ENCODE results near the gene DHRS12. TPM values are rescaled to one million over a fixed set of nuclear protein-coding genes. Genes with fewer than 3 reads are reported as not detected.

Gene DHRS12
- total RNA-seq, 3 donors from 2014 or later (not counting 1 experiment from before 2014, with no cell fraction given) = 7.0 to 11.7 (median 10.4) TPM

- no peak overlapping the region for H3K4me3 Mint-ChIP-seq
- H3K27ac ChIP-seq (ENCODE audit: low read length) = no peak overlapping the region
- TF ChIP-seq, protein P1, sequence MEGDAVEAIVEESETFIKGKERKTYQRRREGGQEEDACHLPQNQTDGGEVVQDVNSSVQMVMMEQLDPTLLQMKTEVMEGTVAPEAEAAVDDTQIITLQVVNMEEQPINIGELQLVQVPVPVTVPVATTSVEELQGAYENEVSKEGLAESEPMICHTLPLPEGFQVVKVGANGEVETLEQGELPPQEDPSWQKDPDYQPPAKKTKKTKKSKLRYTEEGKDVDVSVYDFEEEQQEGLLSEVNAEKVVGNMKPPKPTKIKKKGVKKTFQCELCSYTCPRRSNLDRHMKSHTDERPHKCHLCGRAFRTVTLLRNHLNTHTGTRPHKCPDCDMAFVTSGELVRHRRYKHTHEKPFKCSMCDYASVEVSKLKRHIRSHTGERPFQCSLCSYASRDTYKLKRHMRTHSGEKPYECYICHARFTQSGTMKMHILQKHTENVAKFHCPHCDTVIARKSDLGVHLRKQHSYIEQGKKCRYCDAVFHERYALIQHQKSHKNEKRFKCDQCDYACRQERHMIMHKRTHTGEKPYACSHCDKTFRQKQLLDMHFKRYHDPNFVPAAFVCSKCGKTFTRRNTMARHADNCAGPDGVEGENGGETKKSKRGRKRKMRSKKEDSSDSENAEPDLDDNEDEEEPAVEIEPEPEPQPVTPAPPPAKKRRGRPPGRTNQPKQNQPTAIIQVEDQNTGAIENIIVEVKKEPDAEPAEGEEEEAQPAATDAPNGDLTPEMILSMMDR (IDR thresholded peaks at IDR 0.05) = no peak
Measured at GRCh38 chr13:51805925-51806324, 2.0 kb upstream of the DHRS12 start.

DNA sequence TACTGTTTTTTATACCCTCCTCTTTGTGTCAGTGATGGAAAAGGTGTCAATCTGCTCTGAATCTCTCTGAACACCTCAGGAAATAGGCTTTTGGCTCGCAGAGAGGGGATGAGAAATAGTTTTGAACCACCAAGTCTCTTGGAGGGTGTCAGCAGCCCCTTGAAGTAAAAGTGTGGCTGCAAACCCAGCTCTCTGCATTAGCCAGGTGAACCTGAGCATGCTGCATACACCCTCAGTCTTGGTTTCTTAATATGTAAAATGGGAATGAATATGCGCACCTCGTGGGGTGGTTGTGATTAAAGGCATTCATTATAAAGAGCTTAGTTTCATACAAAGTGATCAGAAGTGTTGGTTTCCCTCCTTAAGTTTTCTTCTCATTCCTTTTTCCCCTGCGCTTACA is 1.4 kb upstream of the DHRS12 start:
- Mint-ChIP-seq H3K4me1 (peaks cover 34 to 35% of the 10 kb centered on the region in 2 donors), H3K4me3 (peak overlapping the region; percentile 90), H3K27ac (peak overlapping the region; percentile 91 to 99), H3K9me3 (no peaks in the 10 kb centered on the region), H3K27me3 (ENCODE audit: low read depth in 2 of 2) (peaks cover 0 to 4% of the 10 kb centered on the region in 2 donors), H3K36me3 (no peaks in the 10 kb centered on the region)
- intact Hi-C loops (cut with micrococcal nuclease) = no loop called here
- H3K36me3 ChIP-seq (ENCODE audit: control insufficient read depth, insufficient read depth, low read length) = no peaks in the 10 kb centered on the region
- H3K9me3 ChIP-seq (ENCODE audit: control insufficient read depth, insufficient read depth, low read length) = no peaks in the 10 kb centered on the region
- peak in 1 of 2 donors; percentile 36 for DNase-seq
- H3K27ac ChIP-seq (ENCODE audit: low read length) = peak overlapping the region; percentile 97
- H3K4me1 ChIP-seq (ENCODE audit: control insufficient read depth, insufficient read depth, low read length) = peaks cover 27% of the 10 kb centered on the region
- TF ChIP-seq, protein P1 (IDR thresholded peaks at IDR 0.05) = no peak
- no peak overlapping the region for H3K4me3 ChIP-seq (ENCODE audit: low read length)
- ATAC-seq = no peak
- WGBS (ENCODE audit: insufficient coverage) = 73% methylated on average over 1 of the region's 4 CpGs
- H3K27me3 ChIP-seq (ENCODE audit: control insufficient read depth, insufficient read depth, low read length) = no peaks in the 10 kb centered on the region

More at GRCh38 chr13:51805925-51806324, 2.0 kb upstream of the DHRS12 start:
- H3K4me1 Mint-ChIP-seq = peaks cover 34 to 35% of the 10 kb centered on the region in 2 donors
- Histone ChIP-seq H3K9me3 (ENCODE audit: control insufficient read depth, insufficient read depth, low read length) (no peaks in the 10 kb centered on the region), H3K36me3 (ENCODE audit: control insufficient read depth, insufficient read depth, low read length) (no peaks in the 10 kb centered on the region), H3K4me1 (ENCODE audit: control insufficient read depth, insufficient read depth, low read length) (peaks cover 29% of the 10 kb centered on the region), H3K27me3 (ENCODE audit: control insufficient read depth, insufficient read depth, low read length) (no peaks in the 10 kb centered on the region), H3K4me3 (ENCODE audit: low read length) (no peak overlapping the region)
- WGBS (ENCODE audit: insufficient coverage) = 100% methylated on average over 1 of the region's 2 CpGs
- ATAC-seq (no peak), DNase-seq (no peak)
- H3K27ac Mint-ChIP-seq = peak overlapping the region; percentile 91 to 99
- H3K36me3 Mint-ChIP-seq = no peaks in the 10 kb centered on the region
- intact Hi-C loops (cut with micrococcal nuclease) = no loop called here
- no peaks in the 10 kb centered on the region for H3K9me3 Mint-ChIP-seq
- H3K27me3 Mint-ChIP-seq (ENCODE audit: low read depth in 2 of 2) = peaks cover 0 to 4% of the 10 kb centered on the region in 2 donors

- peaks cover 27% of the 10 kb centered on the region for H3K4me1 ChIP-seq (ENCODE audit: control insufficient read depth, insufficient read depth, low read length)
- H3K27ac ChIP-seq (ENCODE audit: low read length) = peak overlapping the region; percentile 97
- no peaks in the 10 kb centered on the region for H3K36me3 Mint-ChIP-seq
- DNase-seq = peak; percentile 40 to 73
- no peaks in the 10 kb centered on the region for H3K9me3 ChIP-seq (ENCODE audit: control insufficient read depth, insufficient read depth, low read length)
- ATAC-seq = peak in 1 of 3 donors; percentile 2
- no peaks in the 10 kb centered on the region for H3K27me3 ChIP-seq (ENCODE audit: control insufficient read depth, insufficient read depth, low read length)
- 20% methylated on average over 30 of the region's 31 CpGs for WGBS (ENCODE audit: insufficient coverage)
- H3K4me1 Mint-ChIP-seq = peaks cover 34 to 35% of the 10 kb centered on the region in 2 donors
- H3K9me3 Mint-ChIP-seq = no peaks in the 10 kb centered on the region
- H3K4me3 ChIP-seq (ENCODE audit: low read length) = peak overlapping the region; percentile 63
- TF ChIP-seq, protein P1 (IDR thresholded peaks at IDR 0.05) = no peak
- peak overlapping the region; percentile 90 for H3K4me3 Mint-ChIP-seq
- no peaks in the 10 kb centered on the region for H3K36me3 ChIP-seq (ENCODE audit: control insufficient read depth, insufficient read depth, low read length)
- intact Hi-C loops (cut with micrococcal nuclease) = loop anchor here (5.0 kb wide), 2 partner anchors 1722 to 1867 kb away; partner anchors contain the start of gene SPRYD7
- peaks cover 0 to 8% of the 10 kb centered on the region in 2 donors for H3K27me3 Mint-ChIP-seq (ENCODE audit: low read depth in 2 of 2)
- peak overlapping the region; percentile 91 to 99 for H3K27ac Mint-ChIP-seq
Measured at GRCh38 chr13:51804295-51805172, 571 bp upstream of the DHRS12 start.
